OCI-LY1 (cell line): ENCODE data around the gene HOXA4.

Experiments
- H2AFZ ChIP-seq: fragments of 200-600 bp; sonication (generic), shearing (Covaris generic); 2 replicates; pipeline ENCODE4 v1.6.0; 2014; ENCODE audit warnings: antibody characterized with exemption, mild to moderate bottlenecking, low read length
- H3F3A ChIP-seq: fragments of 200-600 bp; sonication (generic), shearing (Covaris generic); 2 replicates; pipeline ENCODE4 v1.6.0; 2014; ENCODE audit warnings: mild to moderate bottlenecking, antibody characterized with exemption, low read length, moderate library complexity; ENCODE audit not compliant: insufficient read depth
- H3K27ac ChIP-seq: fragments of 200-600 bp; sonication (generic); 2 replicates; pipeline ENCODE4 v1.5.1; 2014; ENCODE audit warnings: low read length, mixed run types, mild to moderate bottlenecking, low read depth; ENCODE audit not compliant: poor library complexity, severe bottlenecking
- H3K27me3 ChIP-seq: fragments of 200-600 bp; sonication (generic); 2 replicates; pipeline ENCODE4 v1.6.0; 2014; ENCODE audit warnings: antibody characterized with exemption, mild to moderate bottlenecking, low read length, moderate library complexity; ENCODE audit not compliant: insufficient read depth
- H3K36me3 ChIP-seq: fragments of 200-600 bp; sonication (generic); 2 replicates; pipeline ENCODE4 v1.6.1; 2014; ENCODE audit warnings: mild to moderate bottlenecking, antibody characterized with exemption, low read length, moderate library complexity, mixed read lengths; ENCODE audit not compliant: insufficient read depth
- H3K4me1 ChIP-seq: fragments of 200-600 bp; sonication (generic); 2 replicates; pipeline ENCODE4 v1.5.1; 2014; ENCODE audit warnings: mild to moderate bottlenecking, low read length, moderate library complexity; ENCODE audit not compliant: insufficient read depth, severe bottlenecking
- H3K4me2 ChIP-seq: fragments of 200-600 bp; sonication (generic), shearing (Covaris generic); 2 replicates; pipeline ENCODE4 v1.6.1; 2014; ENCODE audit warnings: low read length
- H3K4me3 ChIP-seq: fragments of 200-600 bp; sonication (generic); 2 replicates; pipeline ENCODE4 v1.5.1; 2014; ENCODE audit warnings: low read length, low read depth, mild to moderate bottlenecking, mixed read lengths; ENCODE audit not compliant: poor library complexity, severe bottlenecking
- H3K79me2 ChIP-seq: fragments of 200-600 bp; shearing (Covaris generic); 2 replicates; pipeline ENCODE4 v1.6.1; 2016; ENCODE audit warnings: mixed run types, low read length, mixed read lengths; ENCODE audit not compliant: insufficient read depth
- H3K9ac ChIP-seq: fragments of 200-600 bp; sonication (generic), shearing (Covaris generic); 2 replicates; pipeline ENCODE4 v1.6.1; 2014; ENCODE audit warnings: mild to moderate bottlenecking, low read length, mixed read lengths
- H3K9me2 ChIP-seq: fragments of 200-600 bp; sonication (generic), shearing (Covaris generic); 2 replicates; pipeline ENCODE4 v1.6.1; 2014; ENCODE audit warnings: low read depth, mild to moderate bottlenecking, low read length, mixed read lengths
- H3K9me3 ChIP-seq: fragments of 200-600 bp; shearing (Covaris generic); 2 replicates; pipeline ENCODE4 v1.6.1; 2014; ENCODE audit warnings: low read length, mixed read lengths
- H4K20me1 ChIP-seq: fragments of 200-600 bp; sonication (generic), shearing (Covaris generic); 2 replicates; pipeline ENCODE4 v1.6.0; 2016; ENCODE audit warnings: mild to moderate bottlenecking, low read length; ENCODE audit not compliant: insufficient read depth
- EZH2 ChIP-seq: fragments of 200-600 bp; sonication (generic), shearing (Covaris generic); IDR thresholded peaks from 2 replicates; pipeline ENCODE4 v1.8.0; 2017; ENCODE audit warnings: borderline replicate concordance, mixed run types, mild to moderate bottlenecking, antibody characterized with exemption, low read length, moderate library complexity, mixed read lengths
- TF ChIP-seq, protein P1 (sequence below): fragments of 200-600 bp; sonication (generic), shearing (Covaris generic); IDR thresholded peaks from 2 replicates; pipeline ENCODE4 v1.5.1; 2017; ENCODE audit warnings: mild to moderate bottlenecking, antibody characterized with exemption, low read length, moderate library complexity, mixed read lengths

Gene HOXA4

DNA sequence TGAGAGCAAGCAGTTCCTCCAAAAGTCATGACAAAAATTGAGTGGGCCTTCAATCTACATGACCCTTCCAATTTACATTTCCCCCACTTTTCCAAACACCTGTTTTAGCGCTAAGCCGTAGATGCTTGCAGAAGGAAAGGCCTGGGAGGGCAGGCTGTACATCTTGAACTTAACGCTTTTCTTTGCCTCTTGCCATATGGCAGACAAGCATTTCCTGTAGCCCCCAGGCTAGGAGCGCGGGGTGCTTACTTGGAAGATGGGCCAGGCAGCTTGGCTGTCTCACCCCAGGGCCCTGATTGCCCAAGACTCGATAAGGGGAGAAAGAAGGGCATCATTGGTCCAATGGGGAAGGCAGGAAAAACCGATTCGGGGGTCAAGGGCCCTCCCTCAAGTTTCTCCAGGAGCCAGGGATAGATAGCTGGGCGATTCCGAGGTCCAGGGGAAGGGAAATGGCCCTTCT is 41.8 kb upstream of the HOXA4 start:
- no peaks in the 10 kb centered on the region for H3K9me2 ChIP-seq
- peak overlapping the region; percentile 67 for H3K4me3 ChIP-seq
- H3K27me3 ChIP-seq, result peaks cover 9% of the 10 kb centered on the region; the same call in 1 of the 2 replicates
- H3K36me3 ChIP-seq, result no peaks in the 10 kb centered on the region
- H3F3A ChIP-seq, result no peaks in the 10 kb centered on the region
- peaks cover 16% of the 10 kb centered on the region for H3K4me1 ChIP-seq
- H3K4me2 ChIP-seq, result peak overlapping the region; percentile 90; the same call in 1 of the 2 replicates
- no peak overlapping the region for H2AFZ ChIP-seq
- no peak overlapping the region; the same call in 1 of the 2 replicates for H3K9ac ChIP-seq
- no peak overlapping the region for H3K27ac ChIP-seq
- H4K20me1 ChIP-seq, result no peaks in the 10 kb centered on the region
- H3K79me2 ChIP-seq, result no peaks in the 10 kb centered on the region
- TF ChIP-seq, protein P1, sequence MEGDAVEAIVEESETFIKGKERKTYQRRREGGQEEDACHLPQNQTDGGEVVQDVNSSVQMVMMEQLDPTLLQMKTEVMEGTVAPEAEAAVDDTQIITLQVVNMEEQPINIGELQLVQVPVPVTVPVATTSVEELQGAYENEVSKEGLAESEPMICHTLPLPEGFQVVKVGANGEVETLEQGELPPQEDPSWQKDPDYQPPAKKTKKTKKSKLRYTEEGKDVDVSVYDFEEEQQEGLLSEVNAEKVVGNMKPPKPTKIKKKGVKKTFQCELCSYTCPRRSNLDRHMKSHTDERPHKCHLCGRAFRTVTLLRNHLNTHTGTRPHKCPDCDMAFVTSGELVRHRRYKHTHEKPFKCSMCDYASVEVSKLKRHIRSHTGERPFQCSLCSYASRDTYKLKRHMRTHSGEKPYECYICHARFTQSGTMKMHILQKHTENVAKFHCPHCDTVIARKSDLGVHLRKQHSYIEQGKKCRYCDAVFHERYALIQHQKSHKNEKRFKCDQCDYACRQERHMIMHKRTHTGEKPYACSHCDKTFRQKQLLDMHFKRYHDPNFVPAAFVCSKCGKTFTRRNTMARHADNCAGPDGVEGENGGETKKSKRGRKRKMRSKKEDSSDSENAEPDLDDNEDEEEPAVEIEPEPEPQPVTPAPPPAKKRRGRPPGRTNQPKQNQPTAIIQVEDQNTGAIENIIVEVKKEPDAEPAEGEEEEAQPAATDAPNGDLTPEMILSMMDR, result no peak
- TF ChIP-seq EZH2, result no peak
- H3K9me3 ChIP-seq, result no peaks in the 10 kb centered on the region

DNA sequence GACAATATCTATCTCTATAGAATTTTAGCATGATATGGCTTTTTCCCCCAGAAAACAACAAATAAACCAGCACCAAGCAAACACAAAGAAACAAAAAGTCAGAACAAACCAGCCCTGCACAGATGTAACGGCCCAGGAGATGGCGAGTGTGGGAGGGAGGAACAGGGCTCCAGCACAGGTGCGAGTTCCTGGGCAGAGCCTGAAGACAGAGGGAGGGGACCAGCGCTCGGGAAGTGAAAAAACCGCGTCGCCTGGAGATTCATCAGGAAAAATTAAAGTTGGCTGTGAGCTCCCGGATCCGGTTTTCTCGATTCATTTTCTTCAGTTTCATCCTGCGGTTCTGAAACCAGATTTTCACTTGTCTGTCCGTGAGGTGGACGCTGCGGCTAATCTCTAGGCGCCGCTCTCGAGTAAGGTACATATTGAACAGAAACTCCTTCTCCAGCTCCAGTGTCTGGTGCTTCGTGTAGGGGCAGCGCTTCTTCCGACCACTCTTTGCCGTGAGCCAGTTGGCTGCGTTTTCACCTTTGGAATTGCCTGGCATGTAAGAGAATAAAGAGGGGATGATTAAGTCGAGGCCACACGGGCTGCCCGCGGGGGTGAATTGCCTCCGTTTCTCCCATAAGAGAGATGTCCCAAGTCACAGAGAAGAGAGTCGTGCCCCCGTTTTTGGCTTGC is 41.2 kb upstream of the HOXA4 start:
- no peak overlapping the region for H3K4me3 ChIP-seq
- H2AFZ ChIP-seq, result no peak overlapping the region
- peaks cover 16% of the 10 kb centered on the region for H3K4me1 ChIP-seq
- H3K9me3 ChIP-seq, result no peaks in the 10 kb centered on the region
- peaks cover 13% of the 10 kb centered on the region; the same call in 1 of the 2 replicates for H3K27me3 ChIP-seq
- H3K27ac ChIP-seq, result no peak overlapping the region
- no peaks in the 10 kb centered on the region for H3K79me2 ChIP-seq
- H3K4me2 ChIP-seq, result peak overlapping the region; percentile 8; the same call in 1 of the 2 replicates
- H3K36me3 ChIP-seq, result no peaks in the 10 kb centered on the region
- no peaks in the 10 kb centered on the region for H4K20me1 ChIP-seq
- H3K9me2 ChIP-seq, result no peaks in the 10 kb centered on the region
- H3K9ac ChIP-seq, result no peak overlapping the region
- H3F3A ChIP-seq, result no peaks in the 10 kb centered on the region
- no peak for TF ChIP-seq EZH2
- TF ChIP-seq, protein P1, result 0 out of 2 replicates have a peak, but pooled peaks have one; percentile 4

DNA sequence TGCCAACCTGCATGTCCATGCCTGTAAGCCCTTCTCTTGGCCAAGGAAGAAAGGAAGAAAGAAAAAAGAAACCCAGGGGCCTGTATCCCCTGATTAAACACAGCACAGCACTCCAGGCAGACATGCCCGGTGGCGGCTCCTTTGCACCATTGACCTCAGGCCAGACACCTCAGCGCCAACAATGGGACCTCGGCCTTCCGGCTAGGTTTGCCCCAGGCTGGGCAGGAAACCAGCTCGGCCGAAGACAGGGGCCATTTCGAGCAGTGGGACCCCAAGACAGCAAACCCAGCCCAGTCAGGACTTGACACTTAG is 40.7 kb upstream of the HOXA4 start:
- H3K4me1 ChIP-seq, result peaks cover 16% of the 10 kb centered on the region
- H3K9me2 ChIP-seq, result no peaks in the 10 kb centered on the region
- H2AFZ ChIP-seq, result no peak overlapping the region
- no peak overlapping the region for H3K9ac ChIP-seq
- H3K36me3 ChIP-seq, result no peaks in the 10 kb centered on the region
- no peak overlapping the region for H3K4me3 ChIP-seq
- TF ChIP-seq EZH2, result no peak
- TF ChIP-seq, protein P1, result no peak
- no peak overlapping the region for H3K4me2 ChIP-seq
- H3K27me3 ChIP-seq, result peaks cover 13% of the 10 kb centered on the region; the same call in 1 of the 2 replicates
- no peaks in the 10 kb centered on the region for H3K79me2 ChIP-seq
- H4K20me1 ChIP-seq, result no peaks in the 10 kb centered on the region
- no peak overlapping the region for H3K27ac ChIP-seq
- no peaks in the 10 kb centered on the region for H3K9me3 ChIP-seq
- H3F3A ChIP-seq, result no peaks in the 10 kb centered on the region
